ENCODE results near the gene TBCD. TPM values are rescaled to one million over a fixed set of nuclear protein-coding genes. Genes with fewer than 3 reads are reported as not detected.
A peak's percentile ranks its signal among the peaks of the same experiment; 100 is the strongest.

Gene TBCD
- total RNA-seq, 1 experiment from 2014 or later, result 129 TPM

DNA sequence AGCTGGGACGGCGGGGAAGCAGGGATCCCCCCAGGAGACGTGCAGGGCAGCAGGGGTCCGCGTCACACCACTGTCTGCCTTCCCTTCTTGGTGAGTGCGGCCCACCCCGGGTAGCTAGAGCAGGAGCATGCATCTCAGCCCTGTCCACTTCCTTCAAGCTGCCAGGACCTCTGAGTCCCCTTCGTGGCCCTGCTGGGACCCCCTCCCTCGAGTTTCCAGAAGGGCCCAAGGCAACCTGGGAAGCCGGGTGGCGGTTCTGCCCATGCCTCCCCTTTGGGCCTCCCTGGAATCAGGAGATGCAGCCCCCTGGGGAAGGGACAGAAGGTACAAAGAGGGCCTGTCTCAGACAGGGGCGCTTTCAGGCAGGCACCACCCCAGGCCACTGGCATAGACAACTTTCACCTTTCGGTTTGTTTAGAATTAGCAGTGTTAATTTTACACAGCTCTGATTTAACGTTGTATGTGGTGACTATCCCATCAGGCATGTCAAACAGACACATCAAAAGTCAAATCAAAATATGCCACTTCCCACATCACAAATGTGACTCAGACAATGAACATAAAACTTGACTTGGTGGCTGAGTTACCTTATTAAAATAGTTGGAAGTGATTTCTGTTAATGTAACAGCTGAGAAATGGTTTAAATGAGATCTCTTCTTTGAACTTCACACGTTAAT, 233.0 kb downstream of the TBCD start:
- Histone ChIP-seq H3K23ac (ENCODE audit: insufficient read length, low read depth, low read length) (no peak overlapping the region), H4K91ac (ENCODE audit: insufficient read length, low read depth, low read length) (no peak overlapping the region), H4K8ac (replicated peaks; ENCODE audit: insufficient read length, low read depth, low read length) (no peak overlapping the region), H3K18ac (ENCODE audit: insufficient read length, low read depth, low read length) (no peak overlapping the region), H3K23me2 (ENCODE audit: insufficient read length, low read depth, low read length, poor library complexity, severe bottlenecking) (no peaks in the 10 kb centered on the region), H3K27ac (ENCODE audit: insufficient read length, low read depth, low read length) (no peak overlapping the region), H4K20me1 (ENCODE audit: control insufficient read depth, insufficient read depth, insufficient read length) (no peaks in the 10 kb centered on the region), H2BK12ac (ENCODE audit: insufficient read length, low read depth, low read length) (no peak overlapping the region), H3K56ac (ENCODE audit: insufficient read length, low read depth, low read length) (no peak overlapping the region), H2BK5ac (ENCODE audit: insufficient read length, low read length) (no peak overlapping the region), H3K79me1 (ENCODE audit: insufficient read depth, low read depth, low read length, poor library complexity, severe bottlenecking) (no peaks in the 10 kb centered on the region), H2AFZ (ENCODE audit: low read length) (no peak overlapping the region), H2AK5ac (ENCODE audit: insufficient read length, low read length) (no peak overlapping the region), H3K14ac (ENCODE audit: insufficient read depth, low read length) (no peak overlapping the region), H2BK120ac (ENCODE audit: low read depth, low read length, poor library complexity, severe bottlenecking) (no peak overlapping the region), H3K9me3 (ENCODE audit: control insufficient read depth, low read depth, low read length) (no peaks in the 10 kb centered on the region), H2BK20ac (ENCODE audit: low read depth, low read length, poor library complexity, severe bottlenecking) (no peak overlapping the region), H3K4me1 (ENCODE audit: insufficient read depth, low read length) (no peaks in the 10 kb centered on the region), H2BK15ac (ENCODE audit: low read depth, low read length) (no peak overlapping the region), H3K4me2 (ENCODE audit: insufficient read depth, insufficient read length, low read length) (no peak overlapping the region), H3K79me2 (ENCODE audit: insufficient read depth, low read length) (no peaks in the 10 kb centered on the region), H3T11ph (ENCODE audit: low read length) (no peak overlapping the region), H4K5ac (ENCODE audit: insufficient read length, low read depth, low read length) (no peak overlapping the region), H3K9ac (ENCODE audit: extremely low read depth, insufficient read length, low read length) (no peak overlapping the region), H3K27me3 (ENCODE audit: insufficient read depth, low read length) (no peaks in the 10 kb centered on the region), H3K4ac (ENCODE audit: low read depth, low read length) (no peak overlapping the region)
- Mint-ChIP-seq H3K4me1 (peaks cover 29 to 32% of the 10 kb centered on the region in 2 experiments), H3K27ac (peak overlapping the region in 1 of 3 experiments; percentile 70; a peak in 1 of 7 replicates), H3K4me3 (no peak overlapping the region; a peak in 1 of 5 replicates), H3K36me3 (ENCODE audit: insufficient read depth in 1 of 3, low read depth in 3 of 3) (peaks cover 0 to 12% (median 10%) of the 10 kb centered on the region in 3 experiments; a peak in 3 of 7 replicates), H3K9me3 (peaks cover 0 to 2% of the 10 kb centered on the region in 2 experiments; a peak in 4 of 5 replicates), H3K27me3 (ENCODE audit: low read depth) (0 out of 2 replicates have a peak, but pooled peaks cover 1% of the 10 kb centered on the region)
- no CpG with 5 or more reads among the region's 15 CpGs for WGBS (ENCODE audit: extremely low coverage, insufficient read length, low lambda C conversion rate)
- no peak for DNase-seq
- TF ChIP-seq, protein P1, sequence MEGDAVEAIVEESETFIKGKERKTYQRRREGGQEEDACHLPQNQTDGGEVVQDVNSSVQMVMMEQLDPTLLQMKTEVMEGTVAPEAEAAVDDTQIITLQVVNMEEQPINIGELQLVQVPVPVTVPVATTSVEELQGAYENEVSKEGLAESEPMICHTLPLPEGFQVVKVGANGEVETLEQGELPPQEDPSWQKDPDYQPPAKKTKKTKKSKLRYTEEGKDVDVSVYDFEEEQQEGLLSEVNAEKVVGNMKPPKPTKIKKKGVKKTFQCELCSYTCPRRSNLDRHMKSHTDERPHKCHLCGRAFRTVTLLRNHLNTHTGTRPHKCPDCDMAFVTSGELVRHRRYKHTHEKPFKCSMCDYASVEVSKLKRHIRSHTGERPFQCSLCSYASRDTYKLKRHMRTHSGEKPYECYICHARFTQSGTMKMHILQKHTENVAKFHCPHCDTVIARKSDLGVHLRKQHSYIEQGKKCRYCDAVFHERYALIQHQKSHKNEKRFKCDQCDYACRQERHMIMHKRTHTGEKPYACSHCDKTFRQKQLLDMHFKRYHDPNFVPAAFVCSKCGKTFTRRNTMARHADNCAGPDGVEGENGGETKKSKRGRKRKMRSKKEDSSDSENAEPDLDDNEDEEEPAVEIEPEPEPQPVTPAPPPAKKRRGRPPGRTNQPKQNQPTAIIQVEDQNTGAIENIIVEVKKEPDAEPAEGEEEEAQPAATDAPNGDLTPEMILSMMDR (conservative IDR thresholded peaks at IDR 0.05), result no peak
